ENCODE results near the gene INTS15.

The INTS15 gene

GRCh38 chr7:6654842-6655610, 65.2 kb downstream of the INTS15 start:
- H3K4me3 ChIP-seq (ENCODE audit: low read length): no peak overlapping the region
- no peak for TF ChIP-seq CTCF (IDR thresholded peaks at IDR 0.05; ENCODE audit: insufficient read depth, low read depth, low read length, missing control alignments)

GRCh38 chr7:6655636-6656385, 66.0 kb downstream of the INTS15 start:
- no peak for DNase-seq (ENCODE audit: low read depth)
- no peak overlapping the region for H3K4me3 ChIP-seq (ENCODE audit: low read length)
- no peak for TF ChIP-seq CTCF (IDR thresholded peaks at IDR 0.05; ENCODE audit: insufficient read depth, low read depth, low read length, missing control alignments)

More at GRCh38 chr7:6654842-6655610, 65.2 kb downstream of the INTS15 start:
- DNase-seq (ENCODE audit: low read depth): no peak

- no peak overlapping the region for H3K4me3 ChIP-seq (ENCODE audit: low read length)
- TF ChIP-seq CTCF (IDR thresholded peaks at IDR 0.05; ENCODE audit: insufficient read depth, low read depth, low read length, missing control alignments): no peak
- DNase-seq (ENCODE audit: low read depth): no peak
These were observed 66.6 kb downstream of the INTS15 start for GRCh38 chr7:6656413-6656812.

All from epithelial cell of esophagus (primary cell).